Thoracic aorta (tissue), 2 donors: Measurements from ENCODE around the gene HTT-AS. TPM values are rescaled to one million over a fixed set of nuclear protein-coding genes. Genes with fewer than 3 reads are reported as not detected.

Experiments used
- ATAC-seq: fragments of 150-250 bp; one replicate; pipeline ENCODE4 v1.8.0; 2017; ENCODE audit warnings: low read depth; ENCODE audit not compliant: insufficient number of reproducible peaks, low FRiP score
- DNase-seq: peaks from one replicate; pipeline ENCODE4 v3.0.0-alpha.2; 2020; ENCODE audit warnings: low spot score
- H3K27ac ChIP-seq, 2 donors: fragments of 200-600 bp; sonication (generic); 1 replicate in 1 of 2; 2 replicates in 1 of 2; pipeline ENCODE4 v1.5.1; 2016; ENCODE audit warnings: mild to moderate bottlenecking in 2 of 2, moderate library complexity in 2 of 2
- H3K27me3 ChIP-seq: fragments of 200-600 bp; sonication (generic); replicated peaks from 2 replicates; pipeline ENCODE4 v1.6.0; 2016; ENCODE audit warnings: mild to moderate bottlenecking; ENCODE audit not compliant: insufficient read depth
- H3K36me3 ChIP-seq: fragments of 200-600 bp; sonication (generic); one replicate; pipeline ENCODE4 v1.5.1; 2016
- H3K4me1 ChIP-seq, 2 donors: fragments of 200-600 bp; sonication (generic); 1 replicate in 1 of 2; 2 replicates in 1 of 2; pipeline versions ENCODE4 v1.5.1 to v1.6.0; 2016; ENCODE audit warnings: low read depth in 2 of 2, mild to moderate bottlenecking in 1 of 2; ENCODE audit not compliant: control insufficient read depth in 1 of 2
- H3K4me3 ChIP-seq: fragments of 200-600 bp; sonication (generic); 2 replicates; pipeline ENCODE4 v1.5.1; 2016; ENCODE audit warnings: mild to moderate bottlenecking
- H3K9me3 ChIP-seq: fragments of 200-600 bp; sonication (generic); 2 replicates; pipeline ENCODE4 v1.5.1; 2016
- CTCF ChIP-seq: fragments of 200-600 bp; sonication (generic); IDR thresholded peaks from one replicate; pipeline ENCODE4 v1.5.1; 2019; ENCODE audit warnings: antibody characterized with exemption
- total RNA-seq, 2 donors: library from RNA; depleted of rRNA; stranded (reverse); fragments of >200 nt; gene quantifications; one replicate each; pipeline versions ENCODE4 v1.1.0 to v1.2.3, GENCODE V29; 2016

HTT-AS gene
- total RNA-seq, 2 donors from 2014 or later: not detected

DNA sequence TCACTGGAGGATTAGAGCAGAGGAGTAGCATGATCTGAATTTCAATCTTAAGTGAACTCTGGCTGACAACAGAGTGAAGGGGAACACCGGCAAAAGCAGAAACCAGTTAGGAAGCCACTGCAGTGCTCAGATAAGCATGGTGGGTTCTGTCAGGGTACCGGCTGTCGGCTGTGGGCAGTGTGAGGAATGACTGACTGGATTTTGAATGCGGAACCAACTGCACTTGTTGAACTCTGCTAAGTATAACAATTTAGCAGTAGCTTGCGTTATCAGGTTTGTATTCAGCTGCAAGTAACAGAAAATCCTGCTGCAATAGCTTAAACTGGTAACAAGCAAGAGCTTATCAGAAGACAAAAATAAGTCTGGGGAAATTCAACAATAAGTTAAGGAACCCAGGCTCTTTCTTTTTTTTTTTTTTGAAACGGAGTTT lies 5.4 kb upstream of the HTT-AS start:
- Histone ChIP-seq H3K27ac (no peak overlapping the region), H3K4me3 (no peak overlapping the region), H3K27me3 (no peaks in the 10 kb centered on the region), H3K36me3 (no peaks in the 10 kb centered on the region), H3K9me3 (no peaks in the 10 kb centered on the region), H3K4me1 (peaks cover 9% of the 10 kb centered on the region in 2 donors)
- no peak for DNase-seq
- ATAC-seq: no peak
- no peak for TF ChIP-seq CTCF

- Histone ChIP-seq H3K4me3 (no peak overlapping the region), H3K27ac (no peak overlapping the region), H3K4me1 (peaks cover 9 to 16% of the 10 kb centered on the region in 2 donors), H3K36me3 (no peaks in the 10 kb centered on the region), H3K27me3 (no peaks in the 10 kb centered on the region), H3K9me3 (no peaks in the 10 kb centered on the region)
- TF ChIP-seq CTCF: no peak
- no peak for DNase-seq
- ATAC-seq: no peak
These were observed 3.5 kb upstream of the HTT-AS start for GRCh38 chr4:3077796-3078195.

- Histone ChIP-seq H3K27ac (peak overlapping the region; percentile 42 to 83), H3K9me3 (no peaks in the 10 kb centered on the region), H3K27me3 (no peaks in the 10 kb centered on the region), H3K4me3 (peak overlapping the region; percentile 97), H3K4me1 (peaks cover 9 to 16% of the 10 kb centered on the region in 2 donors), H3K36me3 (no peaks in the 10 kb centered on the region)
- no peak for ATAC-seq
- DNase-seq: no peak
- TF ChIP-seq CTCF: no peak
These were observed 1.3 kb upstream of the HTT-AS start for GRCh38 chr4:3075652-3075981.

GRCh38 chr4:3074846-3075651 lies 711 bp upstream of the HTT-AS start:
- Histone ChIP-seq H3K4me3 (peak overlapping the region; percentile 97), H3K36me3 (no peaks in the 10 kb centered on the region), H3K9me3 (no peaks in the 10 kb centered on the region), H3K27me3 (no peaks in the 10 kb centered on the region), H3K27ac (peak overlapping the region; percentile 81 to 83), H3K4me1 (peaks cover 9 to 16% of the 10 kb centered on the region in 2 donors)
- TF ChIP-seq CTCF: no peak
- no peak for DNase-seq
- ATAC-seq: no peak

GRCh38 chr4:3073158-3074077 lies 920 bp downstream of the HTT-AS start:
- Histone ChIP-seq H3K4me3 (peak overlapping the region; percentile 97), H3K4me1 (peaks cover 9 to 16% of the 10 kb centered on the region in 2 donors), H3K36me3 (no peaks in the 10 kb centered on the region), H3K9me3 (no peaks in the 10 kb centered on the region), H3K27me3 (no peaks in the 10 kb centered on the region), H3K27ac (peak overlapping the region in 1 of 2 donors; percentile 38)
- no peak for ATAC-seq
- DNase-seq: no peak
- no peak for TF ChIP-seq CTCF
